GM18508 (cell line): ENCODE measurements around the gene ZNF620.
"Not testable (repeated sequence)": the region's sequence is repeated elsewhere in the genome, so short reads cannot be mapped to it uniquely, and the experiment has no call there.

Source experiments
- ATAC-seq: cut with Tn5 transposase; IDR thresholded peaks from one replicate; pipeline ENCODE4 v1.9.1; 2021; ENCODE audit warnings: moderate number of reproducible peaks; ENCODE audit not compliant: insufficient read depth, unreplicated experiment

The ZNF620 gene

DNA sequence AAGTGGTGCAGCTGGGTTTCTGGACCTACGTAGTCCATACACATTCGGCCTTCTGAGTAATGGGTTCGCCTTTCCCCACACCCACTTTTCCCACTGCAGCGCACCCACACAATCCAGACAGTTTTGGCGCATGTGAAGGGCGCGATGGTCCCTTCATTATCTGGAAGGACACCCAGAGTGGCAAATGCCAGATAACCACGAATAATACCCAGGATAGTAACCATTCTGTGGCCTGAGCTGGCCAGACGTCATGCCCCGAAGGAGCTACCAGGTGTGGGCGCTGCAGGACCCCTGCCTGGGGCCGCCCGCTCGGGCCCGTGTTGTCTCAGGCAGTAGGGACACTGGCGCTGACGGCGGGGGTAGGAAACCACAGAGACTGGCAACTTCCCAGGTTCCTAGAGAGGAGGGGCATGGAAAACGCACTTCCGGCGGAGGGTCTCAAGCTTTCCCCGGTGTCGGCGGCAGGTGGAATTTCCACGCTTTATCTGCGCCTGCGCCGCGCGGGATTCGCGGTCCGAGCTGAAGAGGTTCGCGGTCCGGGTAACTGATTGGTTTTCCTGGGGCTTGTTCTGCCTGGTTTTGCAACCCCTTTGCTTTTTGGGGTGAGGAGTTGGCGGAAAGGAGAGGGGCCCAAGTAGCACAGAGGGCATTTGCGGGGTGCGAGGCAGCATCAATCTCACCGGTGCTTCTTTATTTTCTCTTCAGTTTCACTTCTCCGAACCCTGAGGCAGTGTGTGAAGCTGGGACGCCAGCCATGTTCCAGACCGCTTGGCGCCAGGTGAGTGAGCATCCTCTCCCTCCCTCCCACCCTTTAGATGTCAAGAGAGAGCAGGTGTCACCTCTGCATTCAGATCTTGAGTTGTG is at the start of gene ZNF620:
ZNF620 (plus strand) TSS at position 441 of the 864 bp plus-strand sequence; CDS start at position 755, 314 bp downstream.
- ATAC-seq, result peak; percentile 52

GRCh38 chr3:40456279-40456939 is 49.4 kb upstream of the ZNF620 start:
- no peak for ATAC-seq

DNA sequence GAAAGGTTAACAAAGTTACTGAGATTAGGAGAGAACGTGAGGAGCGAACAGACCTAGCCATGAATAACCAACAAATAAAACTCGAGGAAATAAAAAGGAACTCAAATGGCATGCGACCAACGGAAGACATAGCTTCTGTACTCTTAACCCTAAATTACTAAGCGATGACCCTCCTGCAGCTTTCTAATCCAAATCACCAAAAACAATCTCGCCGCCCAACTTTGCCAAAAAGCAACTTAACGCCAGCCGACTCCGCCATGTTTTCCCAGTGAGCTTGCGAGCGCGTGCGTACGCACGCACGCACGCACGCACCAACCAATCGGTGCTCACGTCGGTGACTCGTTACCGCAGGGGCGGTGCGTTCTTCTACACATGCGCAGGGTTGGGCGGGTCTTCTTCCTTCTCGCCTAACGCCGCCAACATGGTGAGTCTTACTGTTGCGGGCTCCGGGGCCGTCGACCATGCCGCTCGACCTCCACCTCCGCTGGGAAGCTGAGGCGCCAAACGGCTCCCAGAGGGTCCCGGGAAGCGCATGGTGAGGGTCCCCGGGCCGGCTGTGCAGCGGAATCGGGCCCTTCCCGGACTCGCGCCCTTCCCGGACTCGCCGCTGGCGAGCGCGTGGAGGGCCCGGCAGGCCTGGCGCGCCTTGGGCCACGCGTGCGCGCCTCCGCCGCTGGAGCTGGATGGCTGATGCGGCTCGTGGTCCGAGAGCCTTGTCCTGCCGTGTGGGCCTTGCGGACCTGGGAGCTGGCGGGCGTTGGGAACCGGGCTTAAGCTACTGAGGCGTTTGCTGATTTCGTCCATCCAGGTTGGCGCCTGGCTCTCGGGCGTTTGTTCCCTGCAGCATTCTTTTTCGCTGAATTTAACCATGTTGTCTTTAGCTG is 48.7 kb upstream of the ZNF620 start, which contains the start of gene RPL14:
RPL14 (plus strand) TSS at position 400 of the 884 bp plus-strand sequence; CDS start at position 533, 133 bp downstream.
- ATAC-seq, result peak; percentile 46

DNA sequence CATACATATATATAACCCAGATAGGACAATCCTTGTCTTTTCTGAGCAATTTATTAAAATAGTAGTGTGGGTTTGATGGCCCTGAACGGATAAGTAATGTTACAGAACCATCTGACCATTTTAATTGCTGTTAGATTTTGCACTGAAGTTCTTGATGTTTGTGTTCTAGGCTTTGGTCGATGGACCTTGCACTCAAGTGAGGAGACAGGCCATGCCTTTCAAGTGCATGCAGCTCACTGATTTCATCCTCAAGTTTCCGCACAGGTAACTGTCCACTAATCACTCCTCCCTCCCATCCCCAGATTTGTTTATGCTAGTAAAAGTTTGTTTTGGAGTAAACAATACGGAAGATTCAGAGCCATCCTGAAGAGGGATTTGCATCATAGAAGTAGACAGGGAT is 47.4 kb upstream of the ZNF620 start:
- ATAC-seq, result no peak

- ATAC-seq, result not testable (repeated sequence)
Observed at GRCh38 chr3:40460481-40460880, 45.4 kb upstream of the ZNF620 start.

GRCh38 chr3:40461161-40461560 is 44.7 kb upstream of the ZNF620 start:
- no peak for ATAC-seq

DNA sequence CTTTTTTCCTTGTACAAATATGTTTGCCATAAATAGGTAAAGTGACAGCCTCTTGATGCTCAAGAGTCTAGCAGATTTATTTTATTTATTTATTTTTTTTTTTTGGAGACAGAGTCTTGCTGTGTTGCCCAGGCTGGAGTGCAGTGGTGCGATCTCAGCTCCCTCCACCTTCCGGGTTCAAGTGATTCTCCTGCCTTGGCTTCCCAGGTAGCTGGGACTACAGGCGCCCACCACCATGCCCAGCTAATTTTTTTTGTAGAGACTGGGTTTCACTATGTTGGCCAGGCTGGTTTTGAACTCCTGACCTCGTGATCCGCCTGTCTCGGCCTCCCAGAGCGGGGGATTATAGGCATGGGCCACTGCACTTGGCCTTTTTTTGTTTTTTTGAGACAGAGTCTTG is 43.0 kb upstream of the ZNF620 start:
- not testable (repeated sequence) for ATAC-seq

DNA sequence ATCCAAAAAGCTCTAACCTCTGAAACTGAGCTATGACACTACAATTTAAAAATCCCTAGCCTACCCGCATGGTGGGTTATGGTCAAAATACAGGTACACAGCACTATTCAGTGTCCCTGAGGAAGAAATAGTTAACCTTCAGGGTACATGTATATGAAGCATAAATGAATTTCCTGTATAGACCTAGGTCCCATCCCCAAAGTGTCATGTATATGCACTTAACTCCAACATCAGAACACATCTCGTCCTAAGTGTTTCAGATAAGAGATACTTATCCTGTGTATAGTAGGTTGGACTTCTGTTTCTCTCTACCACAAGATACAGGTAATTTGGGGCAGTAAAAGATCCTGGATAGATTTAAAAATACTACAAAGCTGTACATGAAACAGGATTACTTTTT is 42.3 kb upstream of the ZNF620 start:
- ATAC-seq, result no peak

DNA sequence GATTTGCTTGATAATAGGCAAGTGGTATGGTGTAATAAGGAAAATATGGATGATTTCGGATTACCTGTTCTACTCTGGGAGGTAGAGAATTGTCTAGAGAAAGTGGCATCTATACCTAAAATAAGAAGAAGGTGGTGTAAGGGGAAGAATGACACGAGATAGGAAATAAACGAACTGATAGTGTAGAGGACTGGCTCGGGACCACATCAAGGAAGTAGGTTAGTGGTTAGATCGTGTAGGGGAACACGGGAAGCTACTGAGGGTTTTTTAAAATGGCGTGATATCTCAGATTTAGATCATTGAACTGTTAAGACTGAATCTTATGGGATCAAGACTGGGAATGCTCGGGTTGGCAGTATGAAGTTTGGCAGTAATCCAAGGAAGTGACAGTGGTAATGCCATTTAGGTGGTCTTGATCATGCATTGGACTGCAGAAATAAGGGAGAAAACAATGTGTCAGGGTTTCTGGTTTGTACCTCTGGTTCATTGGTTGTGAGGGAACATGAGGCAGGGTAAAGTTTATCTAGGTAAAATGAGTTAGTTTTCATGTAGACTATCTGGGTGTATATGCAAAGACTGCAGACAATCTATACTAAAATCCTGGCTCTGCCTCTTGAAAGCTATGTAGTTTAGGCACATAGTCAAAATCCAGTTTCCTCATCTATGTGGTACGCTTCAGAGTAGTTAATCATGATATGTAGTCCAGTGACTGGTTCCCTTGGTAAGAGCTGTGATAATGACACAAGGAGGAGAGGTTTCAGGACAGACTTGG is 41.3 kb upstream of the ZNF620 start:
- no peak for ATAC-seq

- no peak for ATAC-seq
Observed at GRCh38 chr3:40465111-40465407, 40.8 kb upstream of the ZNF620 start.

DNA sequence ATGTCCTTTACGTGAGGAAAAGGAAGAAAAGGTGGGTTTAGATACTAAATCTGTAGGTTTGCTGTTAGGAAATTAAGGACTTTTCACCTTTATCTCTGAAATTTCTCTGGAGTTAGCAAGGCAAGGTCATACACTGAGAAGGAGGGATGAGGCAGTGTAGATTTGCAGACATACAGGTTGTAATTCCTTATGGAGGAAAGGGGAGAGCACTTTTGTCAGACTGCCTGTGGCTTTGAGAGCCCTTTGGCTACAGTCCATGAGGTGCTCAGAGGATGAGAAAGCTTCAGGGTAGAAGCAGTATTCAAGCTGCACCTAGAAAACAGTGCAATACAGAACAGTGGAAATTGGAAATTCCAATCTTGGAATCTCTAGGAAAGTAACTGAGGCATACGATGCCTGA is 40.4 kb upstream of the ZNF620 start:
- no peak for ATAC-seq

DNA sequence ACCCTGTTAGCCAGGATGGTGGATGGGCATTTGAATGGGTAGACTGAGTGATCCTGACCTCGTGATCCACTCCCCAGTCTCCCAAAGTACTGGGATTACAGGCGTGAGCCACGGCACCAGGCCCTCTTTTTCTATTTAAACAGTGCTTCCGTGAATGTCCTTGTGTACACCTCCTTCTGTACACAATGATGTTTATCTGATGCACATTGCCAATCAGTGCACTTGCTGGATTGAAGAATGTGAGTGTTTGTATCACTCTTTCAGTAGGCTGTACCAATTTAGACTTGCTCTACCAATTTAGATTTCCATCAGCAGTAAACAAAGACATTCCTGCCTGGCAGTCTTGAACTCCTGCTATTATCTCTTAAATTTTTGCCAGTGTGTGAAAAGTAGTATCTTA is 37.8 kb upstream of the ZNF620 start:
- ATAC-seq, result no peak

DNA sequence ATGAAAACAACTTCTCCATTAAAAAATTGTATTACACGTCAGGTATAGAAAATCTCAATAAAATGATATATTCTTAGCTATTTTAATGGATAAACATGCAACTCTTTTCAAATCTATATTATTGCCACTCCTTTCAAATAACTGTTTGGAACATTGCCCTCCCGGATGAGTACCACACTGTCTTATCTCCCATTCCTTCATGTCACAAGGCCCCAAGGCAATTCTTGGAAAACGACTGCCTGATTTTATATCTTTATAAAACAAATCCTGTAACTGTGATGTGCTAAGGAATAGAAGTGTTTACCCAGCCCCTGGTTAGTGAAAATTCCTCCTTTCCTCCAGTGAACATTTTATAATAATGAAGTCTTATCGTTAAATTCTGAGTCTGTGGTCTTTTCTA is 35.1 kb upstream of the ZNF620 start:
- no peak for ATAC-seq

GRCh38 chr3:40476478-40477470 is 29.1 kb upstream of the ZNF620 start, which contains the start of gene ZNF619:
Gene ZNF619 (plus strand): TSS chr3:40477122. CDS start chr3:40477980, 858 bp downstream.
- ATAC-seq, result peak; percentile 55

GRCh38 chr3:40477666-40478065 is 28.2 kb upstream of the ZNF620 start:
- no peak for ATAC-seq

GRCh38 chr3:40487172-40487571 is 18.7 kb upstream of the ZNF620 start:
- no peak for ATAC-seq

GRCh38 chr3:40490916-40491315 is 14.9 kb upstream of the ZNF620 start:
- no peak for ATAC-seq

DNA sequence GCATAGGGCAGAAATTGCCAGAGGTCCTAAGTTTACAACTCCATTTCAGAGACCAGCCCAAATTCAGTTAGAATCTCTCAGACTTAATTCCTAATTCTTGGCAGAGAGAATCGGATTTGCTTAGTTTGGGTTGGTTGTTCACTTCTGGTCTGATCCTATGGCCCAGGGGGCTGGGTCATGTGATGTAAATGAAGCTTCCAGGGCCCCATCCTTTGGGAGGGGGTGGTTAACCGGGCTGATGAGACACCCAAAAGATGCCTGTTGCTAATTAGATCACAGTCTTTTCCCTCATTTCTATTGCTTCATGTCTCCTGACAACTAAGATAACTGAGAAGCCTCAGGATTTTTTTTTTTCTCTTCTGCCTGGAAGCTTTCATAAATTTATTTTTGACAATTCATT is 11.1 kb upstream of the ZNF620 start:
- ATAC-seq, result no peak

GRCh38 chr3:40497288-40497687 is 8.6 kb upstream of the ZNF620 start:
- ATAC-seq, result no peak
